Fibroblast of lung (primary cell): ENCODE measurements around the gene LDLRAD3.

Experiments used
- CTCF ChIP-seq, 2 donors: IDR thresholded peaks in 1 of 2; conservative IDR thresholded peaks in 1 of 2; 1 replicate in 1 of 2; 2 replicates in 1 of 2; pipeline ENCODE4 v1.5.1; 2011 to 2012; ENCODE audit warnings: low read length in 2 of 2, control low read depth in 1 of 2, inconsistent platforms in 1 of 2, low read depth in 1 of 2, mild to moderate bottlenecking in 1 of 2
- EZH2 ChIP-seq: IDR thresholded peaks from 2 replicates; pipeline ENCODE4 v1.5.1; 2012; ENCODE audit warnings: low read length, control low read depth, mild to moderate bottlenecking; ENCODE audit errors: missing control alignments

DNA sequence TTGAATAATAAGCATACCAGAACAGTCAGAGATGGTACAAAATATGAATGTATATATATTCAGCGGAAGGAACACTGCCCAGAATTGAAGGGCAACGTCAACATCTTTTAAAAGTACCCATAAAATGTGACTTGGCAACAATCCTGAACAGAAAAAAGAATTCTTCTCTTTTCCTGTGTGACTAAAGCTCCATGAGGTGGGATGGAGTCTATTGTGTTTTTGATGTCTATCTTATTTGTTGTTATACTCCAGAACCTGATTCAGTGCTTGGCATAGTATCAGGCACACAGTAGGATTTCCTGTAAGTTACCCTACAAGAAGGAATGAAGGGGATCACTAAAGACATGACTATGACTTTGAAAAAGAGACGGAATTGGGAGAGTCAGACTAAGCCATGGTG lies 10.3 kb downstream of the LDLRAD3 start:
- TF ChIP-seq CTCF (conservative IDR thresholded peaks at IDR 0.05 in 1 of 2, IDR thresholded peaks at IDR 0.05 in 1 of 2; ENCODE audit: low read depth in 1 of 2, low read length in 2 of 2): no peak
- TF ChIP-seq EZH2: no peak
